GM10266 (cell line): ENCODE measurements around the gene PIK3AP1.

Source experiments
- DNase-seq: peaks from one replicate; pipeline ENCODE4 v3.0.0; 2012; ENCODE audit errors: extremely low spot score
- CTCF ChIP-seq: IDR thresholded peaks from 2 replicates; pipeline ENCODE4 v1.5.1; 2012; ENCODE audit warnings: mild to moderate bottlenecking, low read depth; ENCODE audit not compliant: control insufficient read depth, insufficient read depth; ENCODE audit errors: missing control alignments

PIK3AP1 gene

GRCh38 chr10:96600337-96600736 lies 120.0 kb downstream of the PIK3AP1 start:
- DNase-seq = no peak
- no peak for TF ChIP-seq CTCF

- no peak for DNase-seq
- no peak for TF ChIP-seq CTCF
Observed at GRCh38 chr10:96598846-96599245, 121.5 kb downstream of the PIK3AP1 start.

GRCh38 chr10:96596422-96597407 lies 123.6 kb downstream of the PIK3AP1 start:
- TF ChIP-seq CTCF = no peak

GRCh38 chr10:96595741-96596140 lies 124.6 kb downstream of the PIK3AP1 start:
- no peak for DNase-seq
- no peak for TF ChIP-seq CTCF

More at GRCh38 chr10:96596422-96597407, 123.6 kb downstream of the PIK3AP1 start:
- no peak for DNase-seq

GRCh38 chr10:96591946-96592345 lies 128.4 kb downstream of the PIK3AP1 start:
- no peak for DNase-seq
- TF ChIP-seq CTCF = no peak

GRCh38 chr10:96588616-96589419 lies 131.5 kb downstream of the PIK3AP1 start:
- TF ChIP-seq CTCF = no peak
- DNase-seq = peak; percentile 63
